Lower lobe of right lung (tissue), 2 donors: ENCODE measurements around the gene EDN2. TPM values are rescaled to one million over a fixed set of nuclear protein-coding genes. Genes with fewer than 3 reads are reported as not detected.
A peak's percentile ranks its signal among the peaks of the same experiment; 100 is the strongest.

ENCODE experiments used
- ATAC-seq, 2 donors: fragments of 200-7000 bp; cut with Tn5 transposase; one replicate each; pipeline ENCODE4 v1.9.1; 2020 to 2022; ENCODE audit warnings: mild to moderate bottlenecking in 2 of 2, moderate library complexity in 2 of 2
- DNase-seq: peaks from one replicate; pipeline ENCODE4 v3.0.0-alpha.2; 2020
- H3K27ac ChIP-seq: fragments of 200-600 bp; one replicate; pipeline ENCODE4 v1.8.0; 2022
- H3K27me3 ChIP-seq: fragments of 200-600 bp; one replicate; pipeline ENCODE4 v1.8.0; 2022; ENCODE audit warnings: low read depth
- H3K36me3 ChIP-seq: fragments of 200-600 bp; one replicate; pipeline ENCODE4 v1.8.0; 2022; ENCODE audit warnings: mild to moderate bottlenecking
- H3K4me1 ChIP-seq: fragments of 200-600 bp; one replicate; pipeline ENCODE4 v1.8.0; 2022
- H3K4me3 ChIP-seq: fragments of 200-600 bp; one replicate; pipeline ENCODE4 v1.8.0; 2022; ENCODE audit warnings: mild to moderate bottlenecking
- H3K9me3 ChIP-seq: fragments of 200-600 bp; one replicate; pipeline ENCODE4 v1.8.0; 2022
- intact Hi-C: fragments of 100-400 bp; cut with DNase I; formaldehyde crosslinking; loops from one replicate; pipeline ENCODE4 v1.11.0; 2022
- total RNA-seq: library from RNA; stranded (reverse); fragmentation: NEBNext Ultra II Directional; extraction: Animal tissue kit (Norgen Biotek cat#: 25700); gene quantifications from one replicate; pipeline ENCODE4 v1.2.1, GENCODE V29; 2021
- TF ChIP-seq, protein P1 (sequence below): fragments of 200-600 bp; IDR thresholded peaks from one replicate; pipeline ENCODE4 v1.8.0; 2022; ENCODE audit warnings: antibody characterized with exemption, mild to moderate bottlenecking
- donor health status: DM: no; HTN: yes; CAD: no; lungs with severe emphysema.

The EDN2 gene
- total RNA-seq, 1 donor from 2014 or later = 2.1 TPM

DNA sequence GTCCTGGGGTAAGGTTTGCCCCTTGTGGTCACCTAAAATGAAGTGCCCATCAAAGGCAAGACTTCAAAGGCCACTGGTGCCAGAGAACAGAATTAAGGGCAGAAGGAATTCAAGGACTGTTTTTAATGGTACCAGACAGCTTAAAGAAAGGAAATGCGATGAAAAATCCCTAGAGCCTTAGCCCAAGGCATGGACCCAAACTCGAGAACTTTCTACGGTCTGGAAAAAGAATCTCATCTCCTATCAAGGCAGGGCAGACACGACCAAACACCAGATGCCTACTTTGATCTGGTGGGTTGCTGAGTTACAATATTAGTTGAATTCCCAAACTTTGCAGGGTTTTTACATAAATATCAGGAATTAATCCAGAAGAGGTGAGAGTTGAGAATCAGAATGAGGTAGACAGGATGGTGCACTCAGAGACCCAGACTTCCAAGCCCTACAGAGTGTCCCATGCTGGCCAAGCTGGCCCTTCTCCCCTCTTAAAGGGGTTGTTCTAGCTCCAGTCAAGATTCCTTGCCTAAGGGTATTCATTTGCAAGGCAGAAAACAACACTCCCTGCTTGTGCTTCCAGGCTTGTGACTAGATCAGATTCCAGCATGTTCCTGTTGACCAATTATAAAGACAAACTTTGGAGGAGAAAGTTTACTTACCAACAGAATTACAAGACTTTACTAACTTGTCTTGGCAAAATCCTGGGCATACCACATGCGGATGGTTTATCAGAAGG, 48.0 kb downstream of the EDN2 start:
- peaks cover 7% of the 10 kb centered on the region for H3K27me3 ChIP-seq
- no peak overlapping the region for H3K4me3 ChIP-seq
- H3K36me3 ChIP-seq = no peaks in the 10 kb centered on the region
- H3K4me1 ChIP-seq = peaks cover 20% of the 10 kb centered on the region
- no peak for DNase-seq
- TF ChIP-seq, protein P1, sequence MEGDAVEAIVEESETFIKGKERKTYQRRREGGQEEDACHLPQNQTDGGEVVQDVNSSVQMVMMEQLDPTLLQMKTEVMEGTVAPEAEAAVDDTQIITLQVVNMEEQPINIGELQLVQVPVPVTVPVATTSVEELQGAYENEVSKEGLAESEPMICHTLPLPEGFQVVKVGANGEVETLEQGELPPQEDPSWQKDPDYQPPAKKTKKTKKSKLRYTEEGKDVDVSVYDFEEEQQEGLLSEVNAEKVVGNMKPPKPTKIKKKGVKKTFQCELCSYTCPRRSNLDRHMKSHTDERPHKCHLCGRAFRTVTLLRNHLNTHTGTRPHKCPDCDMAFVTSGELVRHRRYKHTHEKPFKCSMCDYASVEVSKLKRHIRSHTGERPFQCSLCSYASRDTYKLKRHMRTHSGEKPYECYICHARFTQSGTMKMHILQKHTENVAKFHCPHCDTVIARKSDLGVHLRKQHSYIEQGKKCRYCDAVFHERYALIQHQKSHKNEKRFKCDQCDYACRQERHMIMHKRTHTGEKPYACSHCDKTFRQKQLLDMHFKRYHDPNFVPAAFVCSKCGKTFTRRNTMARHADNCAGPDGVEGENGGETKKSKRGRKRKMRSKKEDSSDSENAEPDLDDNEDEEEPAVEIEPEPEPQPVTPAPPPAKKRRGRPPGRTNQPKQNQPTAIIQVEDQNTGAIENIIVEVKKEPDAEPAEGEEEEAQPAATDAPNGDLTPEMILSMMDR = no peak
- no peak for ATAC-seq
- H3K9me3 ChIP-seq = no peaks in the 10 kb centered on the region
- no peak overlapping the region for H3K27ac ChIP-seq
- intact Hi-C loops = no loop called here

DNA sequence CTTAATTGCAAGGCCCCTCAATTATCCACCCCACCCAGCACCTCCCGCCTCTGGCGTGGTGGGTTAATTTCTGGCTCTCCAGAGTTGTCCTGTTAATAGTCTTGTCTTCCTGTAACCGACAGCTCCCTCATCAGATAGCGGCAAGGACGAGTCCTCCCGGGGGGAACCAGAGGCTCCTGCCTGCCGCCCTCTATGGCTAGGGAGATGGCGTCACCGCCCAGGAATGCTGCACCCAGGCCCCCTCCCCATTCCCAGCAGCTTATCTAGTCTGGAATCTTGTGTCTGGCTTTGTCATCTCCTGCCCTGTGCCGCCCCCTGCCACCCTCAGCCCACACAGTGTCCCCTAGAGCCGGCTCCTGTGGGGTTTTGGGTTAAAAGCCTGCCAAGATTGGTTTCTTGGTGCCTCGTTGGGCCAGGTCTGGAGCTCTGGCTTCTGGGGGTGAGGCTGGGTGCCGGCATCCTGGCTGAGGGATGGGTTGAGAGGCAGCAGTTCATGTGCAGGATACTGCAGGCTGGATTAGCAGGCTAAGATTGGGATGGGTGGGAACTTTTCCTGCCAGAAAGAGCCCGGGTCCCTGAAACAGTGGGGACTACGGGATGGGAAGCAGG, 48.8 kb downstream of the EDN2 start:
- DNase-seq = peak; percentile 29
- ATAC-seq = no peak

GRCh38 chr1:41434748-41435449, 49.6 kb downstream of the EDN2 start:
- intact Hi-C loops = no loop called here
- H3K27ac ChIP-seq = no peak overlapping the region

More for the DNA sequence above, 48.8 kb downstream of the EDN2 start:
- no peak overlapping the region for H3K27ac ChIP-seq
- H3K36me3 ChIP-seq = no peaks in the 10 kb centered on the region
- intact Hi-C loops = no loop called here
- TF ChIP-seq, protein P1 = no peak
- H3K4me1 ChIP-seq = peaks cover 20% of the 10 kb centered on the region
- H3K27me3 ChIP-seq = peaks cover 7% of the 10 kb centered on the region
- H3K9me3 ChIP-seq = no peaks in the 10 kb centered on the region
- no peak overlapping the region for H3K4me3 ChIP-seq

DNA sequence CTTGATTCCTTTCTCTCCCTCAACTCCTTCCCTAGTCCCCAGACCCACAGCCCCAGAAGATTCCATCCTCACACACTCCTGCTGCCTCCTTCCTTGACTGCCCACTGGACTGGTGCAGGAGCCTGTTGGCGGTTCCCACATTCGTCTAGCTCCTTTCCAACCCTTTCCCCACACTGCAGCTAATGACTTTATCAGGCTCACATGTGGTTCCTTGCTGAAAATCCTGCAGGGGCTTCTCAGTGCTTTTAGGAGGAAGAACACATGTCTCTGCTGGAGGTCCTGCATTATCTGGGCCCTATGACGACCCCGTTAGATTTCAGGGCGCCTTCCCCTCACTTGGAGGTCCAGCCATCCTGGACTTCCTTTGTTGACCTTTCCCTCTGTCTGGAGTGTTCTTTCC, 50.2 kb downstream of the EDN2 start:
- H3K36me3 ChIP-seq = no peaks in the 10 kb centered on the region
- H3K4me3 ChIP-seq = no peak overlapping the region
- no peak overlapping the region for H3K27ac ChIP-seq
- peaks cover 20% of the 10 kb centered on the region for H3K4me1 ChIP-seq
- TF ChIP-seq, protein P1 = no peak
- intact Hi-C loops = no loop called here
- peaks cover 7% of the 10 kb centered on the region for H3K27me3 ChIP-seq
- no peaks in the 10 kb centered on the region for H3K9me3 ChIP-seq
- ATAC-seq (no peak), DNase-seq (no peak)

More at GRCh38 chr1:41434748-41435449, 49.6 kb downstream of the EDN2 start:
- Histone ChIP-seq H3K36me3 (no peaks in the 10 kb centered on the region), H3K4me1 (peaks cover 20% of the 10 kb centered on the region), H3K9me3 (no peaks in the 10 kb centered on the region), H3K27me3 (peaks cover 7% of the 10 kb centered on the region), H3K4me3 (no peak overlapping the region)
- DNase-seq (peak; percentile 14), ATAC-seq (no peak)
- TF ChIP-seq, protein P1 = no peak

- Histone ChIP-seq H3K4me1 (peaks cover 20% of the 10 kb centered on the region), H3K9me3 (no peaks in the 10 kb centered on the region), H3K27me3 (peaks cover 7% of the 10 kb centered on the region), H3K36me3 (no peaks in the 10 kb centered on the region), H3K4me3 (no peak overlapping the region), H3K27ac (no peak overlapping the region)
- DNase-seq = peak; percentile 23
- intact Hi-C loops = no loop called here
- TF ChIP-seq, protein P1 = no peak
- ATAC-seq = no peak
Measured at GRCh38 chr1:41433501-41433900, 51.0 kb downstream of the EDN2 start.
